Natural killer cell (primary cell): ENCODE data around the gene PTPN21. TPM values are rescaled to one million over a fixed set of nuclear protein-coding genes. Genes with fewer than 3 reads are reported as not detected.

ENCODE experiments used
- ATAC-seq, 3 donors: fragments of 150-1000 bp in 2 of 3; fragments of 200-7000 bp in 1 of 3; cut with Tn5 transposase; 1 replicate in 1 of 3; 2 replicates in 2 of 3; pipeline ENCODE4 v1.10.0; 2021; ENCODE audit warnings: mild to moderate bottlenecking in 2 of 3, moderate library complexity in 2 of 3
- DNase-seq, 2 donors: peaks; one replicate each; pipeline versions ENCODE4 v3.0.0 to v3.0.0-alpha.2; 2013 to 2021; ENCODE audit warnings: mixed read lengths in 1 of 2
- H3K27ac ChIP-seq: one replicate; pipeline ENCODE4 v1.5.1; 2013; ENCODE audit warnings: mild to moderate bottlenecking, low read length
- H3K27me3 ChIP-seq: one replicate; pipeline ENCODE4 v1.6.1; 2013; ENCODE audit warnings: low read length; ENCODE audit not compliant: control insufficient read depth, insufficient read depth
- H3K36me3 ChIP-seq: one replicate; pipeline ENCODE4 v1.6.1; 2013; ENCODE audit warnings: low read length; ENCODE audit not compliant: control insufficient read depth, insufficient read depth
- H3K4me1 ChIP-seq: one replicate; pipeline ENCODE4 v1.6.1; 2013; ENCODE audit warnings: low read length; ENCODE audit not compliant: control insufficient read depth, insufficient read depth
- H3K4me3 ChIP-seq: one replicate; pipeline ENCODE4 v1.5.1; 2013; ENCODE audit warnings: low read length
- H3K9me3 ChIP-seq: one replicate; pipeline ENCODE4 v1.6.1; 2013; ENCODE audit warnings: low read length; ENCODE audit not compliant: control insufficient read depth, insufficient read depth
- H3K27ac Mint-ChIP-seq, 2 donors: one replicate each; pipeline ENCODE4 v1.8.0; 2022; ENCODE audit warnings: mild to moderate bottlenecking in 2 of 2, mixed read lengths in 2 of 2, moderate library complexity in 1 of 2
- H3K27me3 Mint-ChIP-seq, 2 donors: one replicate each; pipeline ENCODE4 v1.8.0; 2022; ENCODE audit warnings: low read depth in 2 of 2, mixed read lengths in 2 of 2
- H3K36me3 Mint-ChIP-seq: one replicate; pipeline ENCODE4 v1.8.0; 2022; ENCODE audit warnings: mixed read lengths
- H3K4me1 Mint-ChIP-seq, 2 donors: one replicate each; pipeline ENCODE4 v1.8.0; 2022; ENCODE audit warnings: mixed read lengths in 2 of 2
- H3K4me3 Mint-ChIP-seq: one replicate; pipeline ENCODE4 v1.8.0; 2022; ENCODE audit warnings: mild to moderate bottlenecking, moderate library complexity, mixed read lengths
- H3K9me3 Mint-ChIP-seq, 2 donors: one replicate each; pipeline ENCODE4 v1.8.0; 2022; ENCODE audit warnings: mixed read lengths in 2 of 2
- CTCF ChIP-seq: fragments of 200-600 bp; IDR thresholded peaks from one replicate; pipeline ENCODE4 v1.8.0; 2022; ENCODE audit warnings: antibody characterized with exemption
- WGBS: methylation state at CpG from one replicate; pipeline ENCODE4 v1.1.7; 2013; ENCODE audit warnings: missing lambda C conversion rate; ENCODE audit not compliant: insufficient coverage; 5-methylcytosine and 5-hydroxymethylcytosine counted together
- intact Hi-C: fragments of 100-400 bp; cut with micrococcal nuclease; formaldehyde crosslinking; loops from one replicate; pipeline ENCODE4 v1.14.2; 2022
- total RNA-seq, 4 donors: library from RNA; stranded (reverse); fragments of 120-200 nt in 1 of 4; gene quantifications; one replicate each; pipeline versions ENCODE4 v1.2.3 to v1.2.4, GENCODE V29; 2013 to 2022

Gene PTPN21
- total RNA-seq, 3 donors from 2014 or later (not counting 1 experiment from before 2014, with no cell fraction given) = 0.15 TPM; not detected in 2

GRCh38 chr14:88424573-88424972 is 130.2 kb downstream of the PTPN21 start:
- Mint-ChIP-seq H3K9me3 (no peaks in the 10 kb centered on the region), H3K4me3 (no peak overlapping the region), H3K36me3 (no peaks in the 10 kb centered on the region), H3K4me1 (no peaks in the 10 kb centered on the region), H3K27ac (no peak overlapping the region), H3K27me3 (no peaks in the 10 kb centered on the region)
- H3K27me3 ChIP-seq = no peaks in the 10 kb centered on the region
- H3K27ac ChIP-seq = no peak overlapping the region
- no peaks in the 10 kb centered on the region for H3K9me3 ChIP-seq
- H3K4me3 ChIP-seq = no peak overlapping the region
- no peaks in the 10 kb centered on the region for H3K36me3 ChIP-seq
- intact Hi-C loops = no loop called here
- no peaks in the 10 kb centered on the region for H3K4me1 ChIP-seq
- no peak for TF ChIP-seq CTCF
- DNase-seq = no peak
- no peak for ATAC-seq

- Histone ChIP-seq H3K4me1 (no peaks in the 10 kb centered on the region), H3K9me3 (peaks cover 5% of the 10 kb centered on the region), H3K27ac (no peak overlapping the region), H3K27me3 (no peaks in the 10 kb centered on the region), H3K4me3 (no peak overlapping the region), H3K36me3 (no peaks in the 10 kb centered on the region)
- ATAC-seq (no peak), DNase-seq (no peak)
- Mint-ChIP-seq H3K4me3 (no peak overlapping the region), H3K36me3 (peaks cover 4% of the 10 kb centered on the region), H3K27me3 (no peaks in the 10 kb centered on the region), H3K9me3 (peaks cover under 1 to 2% of the 10 kb centered on the region in 2 donors), H3K4me1 (no peaks in the 10 kb centered on the region), H3K27ac (no peak overlapping the region)
- intact Hi-C loops = no loop called here
- 74% methylated on average over 2 of the region's 3 CpGs for WGBS
- no peak for TF ChIP-seq CTCF
These were observed 131.7 kb downstream of the PTPN21 start for GRCh38 chr14:88422919-88423650.

GRCh38 chr14:88422047-88422446 is 132.8 kb downstream of the PTPN21 start:
- ATAC-seq = no peak
- no peak for TF ChIP-seq CTCF
- Histone ChIP-seq H3K36me3 (no peaks in the 10 kb centered on the region), H3K4me3 (no peak overlapping the region), H3K4me1 (no peaks in the 10 kb centered on the region), H3K27ac (no peak overlapping the region), H3K27me3 (no peaks in the 10 kb centered on the region), H3K9me3 (peaks cover 8% of the 10 kb centered on the region)
- Mint-ChIP-seq H3K27ac (no peak overlapping the region), H3K4me1 (no peaks in the 10 kb centered on the region), H3K36me3 (peaks cover 11% of the 10 kb centered on the region), H3K4me3 (no peak overlapping the region), H3K27me3 (no peaks in the 10 kb centered on the region), H3K9me3 (peaks cover 3 to 7% of the 10 kb centered on the region in 2 donors)
- no peak for DNase-seq
- intact Hi-C loops = no loop called here

GRCh38 chr14:88421286-88421685 is 133.5 kb downstream of the PTPN21 start:
- H3K9me3 Mint-ChIP-seq = peaks cover 3 to 7% of the 10 kb centered on the region in 2 donors
- peaks cover 8% of the 10 kb centered on the region for H3K9me3 ChIP-seq
- no peaks in the 10 kb centered on the region for H3K27me3 ChIP-seq
- H3K4me3 ChIP-seq = no peak overlapping the region
- H3K27me3 Mint-ChIP-seq = no peaks in the 10 kb centered on the region
- 99% methylated on average over 3 of the region's 4 CpGs for WGBS
- no peaks in the 10 kb centered on the region for H3K4me1 ChIP-seq
- no peak overlapping the region for H3K4me3 Mint-ChIP-seq
- H3K27ac Mint-ChIP-seq = no peak overlapping the region
- peaks cover 11% of the 10 kb centered on the region for H3K36me3 Mint-ChIP-seq
- no peak overlapping the region for H3K27ac ChIP-seq
- no peaks in the 10 kb centered on the region for H3K4me1 Mint-ChIP-seq
- DNase-seq (no peak), ATAC-seq (no peak)
- intact Hi-C loops = no loop called here
- no peaks in the 10 kb centered on the region for H3K36me3 ChIP-seq
- no peak for TF ChIP-seq CTCF
